ENCODE measurements around the gene TRIM74. TPM values are rescaled to one million over a fixed set of nuclear protein-coding genes. Genes with fewer than 3 reads are reported as not detected.

TRIM74 gene
- 1 to 10 TPM; 2.2 to 2.6 TPM for total RNA-seq

GRCh38 chr7:72968980-72969516 lies at the start of gene TRIM74:
Gene TRIM74 (minus strand): TSS chr7:72969466. CDS start chr7:72966157, 3,309 bp downstream.

DNA sequence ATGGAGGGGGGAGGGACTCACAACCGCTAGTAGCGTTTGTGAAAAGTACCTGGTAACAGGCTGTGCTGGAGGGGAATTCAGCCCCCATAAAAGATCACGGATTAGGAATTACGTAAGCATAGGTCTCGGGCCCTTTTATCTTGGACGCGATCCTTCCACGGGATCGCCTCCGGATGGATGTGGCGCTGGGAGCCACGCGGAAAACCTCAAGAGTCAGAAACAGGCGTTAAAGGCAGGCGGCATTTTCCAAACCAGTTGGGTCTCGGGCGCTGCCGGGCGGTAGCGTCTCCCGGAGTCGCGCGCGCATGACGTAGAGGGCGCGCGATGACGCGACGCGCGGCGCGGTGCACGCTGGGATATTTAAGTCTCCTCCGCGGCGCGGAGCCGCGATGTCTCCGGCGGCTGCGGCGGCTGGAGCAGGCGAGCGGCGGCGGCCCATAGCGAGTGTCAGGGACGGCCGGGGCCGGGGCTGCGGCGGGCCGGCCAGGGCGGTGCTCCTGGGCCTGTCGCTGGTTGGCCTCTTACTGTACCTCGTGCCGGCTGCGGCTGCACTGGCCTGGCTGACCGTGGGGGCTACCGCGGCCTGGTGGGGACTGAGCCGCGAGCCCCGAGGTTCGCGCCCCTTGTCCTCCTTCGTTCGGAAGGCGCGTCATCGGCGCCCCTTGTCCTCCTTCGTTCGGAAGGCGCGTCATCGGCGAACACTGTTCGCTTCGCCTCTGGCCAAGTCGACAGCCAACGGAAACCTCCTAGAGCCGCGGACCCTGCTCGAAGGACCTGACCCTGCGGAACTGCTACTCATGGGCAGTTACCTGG lies 44.3 kb downstream of the TRIM74 start, which contains the start of gene POM121:
TSS of gene POM121 (plus strand) at position 363 of the 813 bp plus-strand sequence. CDS start at position 390, 27 bp downstream.

Other genes starting within 250 kb of the TRIM74 start
- gene TYW1B, start 141.3 kb downstream of the TRIM74 start, total RNA-seq = 1 to 10 TPM; 3.9 to 4.2 TPM
- 10 to 100 TPM; 56.1 to 57.9 TPM for gene POM121, start 44.4 kb downstream of the TRIM74 start, total RNA-seq
- gene SPDYE8, start 60.3 kb upstream of the TRIM74 start, total RNA-seq = not detected
- gene SPDYE11, start 88.4 kb upstream of the TRIM74 start, total RNA-seq = not detected
- gene SPDYE9, start 116.6 kb upstream of the TRIM74 start, total RNA-seq = not detected

Measured in activated naive CD4-positive, alpha-beta T cell treated with anti-CD3 and anti-CD28 coated beads, Interleukin-2, amount 10 ng/mL, durations not matched to agents 5 hours and 36 hours (primary cell).